ENCODE results near the gene MBD5.

The MBD5 gene

GRCh38 chr2:148557844-148558436, 537.0 kb downstream of the MBD5 start:
- no peak for DNase-seq

GRCh38 chr2:148560496-148560895, 539.6 kb downstream of the MBD5 start:
- DNase-seq = no peak

DNA sequence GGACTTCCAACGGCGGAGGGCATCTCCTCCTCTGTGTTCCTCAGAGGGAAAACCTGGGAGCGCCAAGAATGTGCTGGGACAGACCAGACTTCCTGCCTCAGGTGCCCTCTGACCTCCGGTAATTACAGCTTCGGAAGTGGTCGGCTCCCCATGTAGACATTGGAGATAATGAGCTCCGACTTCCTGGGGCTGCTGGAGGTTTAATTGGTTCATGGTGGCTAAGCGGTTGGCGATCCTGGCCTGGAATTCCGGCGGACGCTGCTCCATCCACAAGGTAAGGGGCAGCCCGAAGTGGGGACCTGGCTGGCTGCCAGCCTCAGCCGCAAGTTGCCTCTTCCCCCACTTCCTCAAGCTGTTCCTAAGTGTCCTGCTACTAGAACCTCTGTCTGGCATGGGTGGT, 540.5 kb downstream of the MBD5 start:
- no peak for DNase-seq

DNA sequence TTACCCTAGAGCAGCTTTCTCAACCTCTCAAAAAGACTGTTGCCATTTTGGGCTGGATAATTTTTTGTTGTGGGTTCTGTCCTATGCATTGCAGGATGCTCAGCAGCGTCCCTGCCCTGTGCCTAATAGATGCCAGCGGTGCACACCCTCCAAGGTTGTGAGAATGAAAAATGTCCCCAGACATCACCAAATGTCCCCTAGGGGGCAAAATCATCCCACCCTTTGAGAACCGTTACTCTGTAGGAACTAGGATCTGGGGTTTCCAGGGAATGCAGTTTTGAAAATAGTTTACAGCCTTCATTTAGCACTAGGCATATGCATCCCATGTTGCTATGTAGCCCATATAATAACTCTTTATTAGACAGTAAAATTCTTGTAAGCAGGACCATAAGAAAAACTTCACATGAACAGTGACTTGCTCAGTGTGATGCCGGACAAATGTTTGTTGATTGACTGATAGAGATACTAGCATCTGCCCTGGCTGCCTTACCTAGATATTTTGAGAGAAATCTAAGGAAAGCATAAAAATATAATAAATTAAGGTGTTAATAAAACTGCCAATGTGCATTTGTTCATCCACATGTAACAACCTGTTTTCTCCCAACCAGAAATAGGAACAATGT, 544.5 kb downstream of the MBD5 start:
- DNase-seq = no peak
